K562 (cell line): ENCODE data around the gene OTOP1. TPM values are rescaled to one million over a fixed set of nuclear protein-coding genes. Genes with fewer than 3 reads are reported as not detected.

Experiments
- CBX3 ChIP-seq, 2 experiments: IDR thresholded peaks; 1 replicate in 1 of 2; 2 replicates in 1 of 2; pipeline ENCODE4 v1.6.1; 2012; ENCODE audit warnings: inconsistent platforms in 2 of 2, low read length in 2 of 2, borderline replicate concordance in 1 of 2, control low read depth in 1 of 2
- CREB1 ChIP-seq, 2 experiments: sonication (generic) in 1 of 2; formaldehyde crosslinking in 1 of 2; IDR thresholded peaks; 2 replicates each; pipeline versions ENCODE4 v1.6.1 to v1.8.0; 2012 to 2022; ENCODE audit warnings: inconsistent platforms in 1 of 2, mild to moderate bottlenecking in 1 of 2, missing genetic modification reagents in 1 of 2, moderate library complexity in 1 of 2
- DLX4 ChIP-seq: fragments of 250-450 bp; sonication (Bioruptor Pico); IDR thresholded peaks from 2 replicates; pipeline ENCODE4 v1.6.1; 2021; ENCODE audit warnings: mild to moderate bottlenecking
- DNMT1 ChIP-seq: fragments of 450-650 bp; IDR thresholded peaks from 2 replicates; pipeline ENCODE4 v1.6.1; 2016; ENCODE audit warnings: antibody characterized with exemption, mild to moderate bottlenecking
- EP300 ChIP-seq: IDR thresholded peaks from 2 replicates; pipeline ENCODE4 v1.6.1; 2012; ENCODE audit warnings: low read length, improper control_type of control experiment
- EP400 ChIP-seq: fragments of 450-650 bp; IDR thresholded peaks from 2 replicates; pipeline ENCODE4 v1.6.1; 2017; ENCODE audit warnings: antibody characterized with exemption, mild to moderate bottlenecking, moderate library complexity
- FOXJ3 ChIP-seq: sonication (generic); formaldehyde crosslinking; IDR thresholded peaks from 2 replicates; pipeline ENCODE4 v1.4.0; 2020; ENCODE audit warnings: mild to moderate bottlenecking, missing genetic modification reagents
- POLR2G ChIP-seq: fragments of 200-400 bp; formaldehyde crosslinking; IDR thresholded peaks from 2 replicates; pipeline ENCODE4 v1.6.1; 2017; ENCODE audit warnings: low read depth, mild to moderate bottlenecking, antibody characterized with exemption, low read length, moderate library complexity
- SMARCA4 ChIP-seq: fragments of 450-650 bp; IDR thresholded peaks from 2 replicates; pipeline ENCODE4 v1.6.1; 2016
- SNIP1 ChIP-seq: fragments of 450-650 bp; IDR thresholded peaks from 2 replicates; pipeline ENCODE4 v1.7.1; 2017; ENCODE audit warnings: low read depth, mild to moderate bottlenecking
- SP2 ChIP-seq: IDR thresholded peaks from 2 replicates; pipeline ENCODE4 v1.6.1; 2011; ENCODE audit warnings: mild to moderate bottlenecking, low read depth, low read length, moderate library complexity; ENCODE audit not compliant: poor library complexity, severe bottlenecking; ENCODE audit errors: extremely low read depth
- SRSF7 ChIP-seq: fragments of 200-400 bp; formaldehyde crosslinking; optimal IDR thresholded peaks from 2 replicates; pipeline ENCODE3; 2017; ENCODE audit warnings: mild to moderate bottlenecking, low read depth, low read length
- ZNF175 ChIP-seq: fragments of 200-800 bp; sonication (Bioruptor generic); IDR thresholded peaks from 2 replicates; pipeline ENCODE4 v1.6.1; 2016; ENCODE audit warnings: low read depth, mild to moderate bottlenecking, missing genetic modification characterization, missing compliant biosample characterization
- polyA plus RNA-seq, 8 experiments: library from polyadenylated mRNA; depleted of rRNA in 4 of 8; stranded (reverse) in 5 of 8; unstranded in 3 of 8; fragments of >200 nt; fragmentation: Nextera tagmentation in 2 of 8; fragmentation: Illumina TruSeq in 1 of 8; extraction: Ambion mirVana in 2 of 8; extraction: Trizol in 1 of 8; gene quantifications; 2 replicates each; pipeline versions ENCODE4 v1.2.1 to v1.2.3, GENCODE V29; 2011 to 2014; ENCODE audit warnings: inconsistent platforms in 1 of 8, missing spikeins in 1 of 8
- total RNA-seq, 7 experiments: library from RNA; depleted of rRNA in 6 of 7; stranded (reverse); fragments of >200 nt in 6 of 7; fragmentation: Illumina TruSeq in 2 of 7; extraction: Trizol in 2 of 7; gene quantifications; 2 replicates each; pipeline versions ENCODE4 v1.2.1 to v1.2.3, GENCODE V29; 2011 to 2021; ENCODE audit warnings: low replicate concordance in 1 of 7
- TF ChIP-seq, protein P1 (sequence below): sonication (generic); formaldehyde crosslinking; IDR thresholded peaks from 2 replicates; pipeline ENCODE4 v1.8.0; 2022; ENCODE audit warnings: mild to moderate bottlenecking, missing genetic modification reagents, borderline replicate concordance

Gene OTOP1
- total and polyA plus RNA-seq, 9 of the 15 experiments (the other 6 are each of a cell fraction or from before 2014, with no cell fraction given): not detected

GRCh38 chr4:4248029-4248884 lies 21.5 kb upstream of the OTOP1 start, which contains the start of gene TMEM128 (continued):
- no peak for TF ChIP-seq DNMT1
- peak; percentile 87 for TF ChIP-seq EP400
- no peak for TF ChIP-seq SP2
- no peak for TF ChIP-seq SMARCA4
- peak; percentile 34 for TF ChIP-seq EP300
- peak; percentile 98 for TF ChIP-seq POLR2G
- no peak for TF ChIP-seq SNIP1
- TF ChIP-seq DLX4 (CRISPR knock-in tag): no peak
- 0 out of 2 replicates have a peak, but pooled peaks have one; percentile 47 for TF ChIP-seq ZNF175 (CRISPR knock-in tag)
- TF ChIP-seq CBX3 (IDR thresholded peaks at IDR 0.05; ENCODE audit: borderline replicate concordance in 1 of 2, low read length in 2 of 2): peak in 1 of 2 experiments; percentile 87; a peak in 1 of 3 replicates
- no peak for TF ChIP-seq FOXJ3
- TF ChIP-seq, protein P1, sequence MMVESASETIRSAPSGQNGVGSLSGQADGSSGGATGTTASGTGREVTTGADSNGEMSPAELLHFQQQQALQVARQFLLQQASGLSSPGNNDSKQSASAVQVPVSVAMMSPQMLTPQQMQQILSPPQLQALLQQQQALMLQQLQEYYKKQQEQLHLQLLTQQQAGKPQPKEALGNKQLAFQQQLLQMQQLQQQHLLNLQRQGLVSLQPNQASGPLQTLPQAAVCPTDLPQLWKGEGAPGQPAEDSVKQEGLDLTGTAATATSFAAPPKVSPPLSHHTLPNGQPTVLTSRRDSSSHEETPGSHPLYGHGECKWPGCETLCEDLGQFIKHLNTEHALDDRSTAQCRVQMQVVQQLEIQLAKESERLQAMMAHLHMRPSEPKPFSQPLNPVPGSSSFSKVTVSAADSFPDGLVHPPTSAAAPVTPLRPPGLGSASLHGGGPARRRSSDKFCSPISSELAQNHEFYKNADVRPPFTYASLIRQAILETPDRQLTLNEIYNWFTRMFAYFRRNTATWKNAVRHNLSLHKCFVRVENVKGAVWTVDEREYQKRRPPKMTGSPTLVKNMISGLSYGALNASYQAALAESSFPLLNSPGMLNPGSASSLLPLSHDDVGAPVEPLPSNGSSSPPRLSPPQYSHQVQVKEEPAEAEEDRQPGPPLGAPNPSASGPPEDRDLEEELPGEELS (CRISPR knock-in tag): no peak
- no peak for TF ChIP-seq SRSF7
- peak; percentile 93 for TF ChIP-seq CREB1 (IDR thresholded peaks at IDR 0.05)
- peak; percentile 96 for TF ChIP-seq CREB1 (CRISPR knock-in tag; IDR thresholded peaks at IDR 0.05)
